HepG2 (cell line): ENCODE results near the gene ZC3H18. TPM values are rescaled to one million over a fixed set of nuclear protein-coding genes. Genes with fewer than 3 reads are reported as not detected.

Source experiments
- CREM ChIP-seq, 2 experiments: sonication (generic) in 1 of 2; formaldehyde crosslinking in 1 of 2; IDR thresholded peaks; 2 replicates each; pipeline versions ENCODE4 v1.4.0 to v1.6.1; 2016 to 2020; ENCODE audit warnings: antibody characterized with exemption in 1 of 2, mild to moderate bottlenecking in 1 of 2, missing genetic modification reagents in 1 of 2
- NONO ChIP-seq, 2 experiments: fragments of 450-650 bp in 1 of 2; sonication (generic) in 1 of 2; formaldehyde crosslinking in 1 of 2; IDR thresholded peaks in 1 of 2; conservative IDR thresholded peaks in 1 of 2; 2 replicates each; pipeline versions ENCODE4 v1.6.1 to v1.8.0; 2017 to 2022; ENCODE audit warnings: mild to moderate bottlenecking in 1 of 2, missing genetic modification reagents in 1 of 2, moderate library complexity in 1 of 2
- RELA ChIP-seq: sonication (generic); formaldehyde crosslinking; IDR thresholded peaks from 2 replicates; pipeline ENCODE4 v1.4.0; 2020; ENCODE audit warnings: missing genetic modification reagents
- SMAD1 ChIP-seq: sonication (generic); formaldehyde crosslinking; IDR thresholded peaks from 2 replicates; pipeline ENCODE4 v1.4.0; 2020; ENCODE audit warnings: missing genetic modification reagents, low read depth, mild to moderate bottlenecking, borderline replicate concordance
- SMAD9 ChIP-seq: sonication (generic); formaldehyde crosslinking; IDR thresholded peaks from 2 replicates; pipeline ENCODE4 v1.5.1; 2020; ENCODE audit warnings: mild to moderate bottlenecking, missing genetic modification reagents
- SP5 ChIP-seq: IDR thresholded peaks from 2 replicates; pipeline ENCODE4 v1.6.1; 2016; ENCODE audit warnings: low read depth, borderline replicate concordance
- TEAD3 ChIP-seq: optimal IDR thresholded peaks from 2 replicates; pipeline ENCODE3; 2016; ENCODE audit warnings: borderline replicate concordance
- ZFY ChIP-seq: sonication (generic); formaldehyde crosslinking; IDR thresholded peaks from 2 replicates; pipeline ENCODE4 v1.4.0; 2020; ENCODE audit warnings: missing genetic modification reagents
- ZFYVE20 ChIP-seq: sonication (generic); formaldehyde crosslinking; IDR thresholded peaks from 2 replicates; pipeline ENCODE4 v1.8.0; 2023; ENCODE audit warnings: low read depth, mild to moderate bottlenecking, moderate library complexity, missing genetic modification reagents, borderline replicate concordance
- ZNF180 ChIP-seq: sonication (generic); formaldehyde crosslinking; IDR thresholded peaks from 2 replicates; pipeline ENCODE4 v1.4.0; 2020; ENCODE audit warnings: low read depth, missing genetic modification reagents, borderline replicate concordance
- ZNF205 ChIP-seq: IDR thresholded peaks from 2 replicates; pipeline ENCODE4 v1.6.1; 2018; ENCODE audit warnings: missing biosample characterization, missing genetic modification reagents
- ZNF484 ChIP-seq: sonication (generic); formaldehyde crosslinking; IDR thresholded peaks from 2 replicates; pipeline ENCODE4 v1.5.1; 2020; ENCODE audit warnings: mild to moderate bottlenecking, low read depth, missing genetic modification reagents, borderline replicate concordance
- ZNF552 ChIP-seq: sonication (generic); formaldehyde crosslinking; IDR thresholded peaks from 2 replicates; pipeline ENCODE4 v1.9.0; 2022; ENCODE audit warnings: missing genetic modification reagents, mild to moderate bottlenecking, borderline replicate concordance
- polyA plus RNA-seq, 8 experiments: library from polyadenylated mRNA; depleted of rRNA in 3 of 8; stranded (reverse) in 7 of 8; unstranded in 1 of 8; fragments of >200 nt; fragmentation: Illumina TruSeq in 4 of 8; extraction: Trizol in 4 of 8; gene quantifications; 2 replicates each; pipeline versions ENCODE4 v1.2.1 to v1.2.3, GENCODE V29; 2011 to 2016; ENCODE audit warnings: low read depth in 4 of 8, missing spikeins in 1 of 8, mixed read lengths in 1 of 8; ENCODE audit not compliant: insufficient read depth in 1 of 8
- total RNA-seq, 5 experiments: library from RNA; depleted of rRNA; stranded (reverse); fragments of >200 nt; fragmentation: Illumina TruSeq; extraction: Trizol; gene quantifications; 2 replicates each; pipeline ENCODE4 v1.2.3, GENCODE V29; 2016; ENCODE audit warnings: low read depth in 1 of 5
- TF ChIP-seq, protein P1 (sequence below): sonication (generic); formaldehyde crosslinking; IDR thresholded peaks from 2 replicates; pipeline ENCODE4 v1.4.0; 2020; ENCODE audit warnings: missing genetic modification reagents, mild to moderate bottlenecking, borderline replicate concordance
- TF ChIP-seq, protein P2 (sequence below): sonication (generic); formaldehyde crosslinking; IDR thresholded peaks from 2 replicates; pipeline ENCODE4 v1.4.0; 2020; ENCODE audit warnings: missing genetic modification reagents
- TF ChIP-seq, protein P3 (sequence below): sonication (generic); formaldehyde crosslinking; IDR thresholded peaks from 2 replicates; pipeline ENCODE4 v1.4.0; 2020; ENCODE audit warnings: missing genetic modification reagents
- TF ChIP-seq, protein P4 (sequence below): sonication (generic); formaldehyde crosslinking; IDR thresholded peaks from 2 replicates; pipeline ENCODE4 v1.4.0; 2020; ENCODE audit warnings: missing genetic modification reagents, low read depth, mild to moderate bottlenecking, borderline replicate concordance

The ZC3H18 gene
- total and polyA plus RNA-seq, 2 of the 13 experiments (the other 11 are each of a cell fraction or from before 2014, with no cell fraction given) = 11.2 to 27.4 TPM

DNA sequence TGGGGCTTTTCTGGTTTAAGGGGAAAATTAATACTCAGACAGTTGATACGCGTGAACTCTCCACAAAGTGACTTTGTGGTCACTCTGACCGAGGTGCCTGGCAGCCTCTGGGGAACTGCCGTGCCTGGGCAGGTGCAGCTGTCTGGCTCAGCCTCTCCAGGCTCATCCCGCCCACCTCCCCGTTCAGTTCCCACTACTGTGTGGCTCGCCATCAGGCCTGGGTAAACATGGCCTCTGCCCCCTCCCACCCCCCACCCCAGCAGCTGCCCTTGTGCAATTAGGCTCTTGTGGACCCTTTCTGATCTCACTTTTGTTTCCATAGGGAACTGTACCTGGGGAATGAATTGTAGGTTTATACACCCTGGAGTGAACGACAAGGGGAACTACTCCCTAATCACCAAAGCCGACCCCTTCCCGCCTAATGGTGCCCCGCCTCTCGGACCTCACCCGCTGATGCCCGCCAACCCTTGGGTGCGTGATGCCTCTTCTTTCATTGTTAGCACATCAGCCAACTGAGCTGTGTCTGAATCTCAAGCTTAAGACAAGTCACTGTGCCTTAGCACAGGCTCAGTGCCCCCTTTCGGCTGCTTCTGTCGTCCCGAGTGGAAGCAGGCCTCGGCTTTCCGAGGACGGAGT, 27.8 kb downstream of the ZC3H18 start (continued):
- TF ChIP-seq, protein P1, sequence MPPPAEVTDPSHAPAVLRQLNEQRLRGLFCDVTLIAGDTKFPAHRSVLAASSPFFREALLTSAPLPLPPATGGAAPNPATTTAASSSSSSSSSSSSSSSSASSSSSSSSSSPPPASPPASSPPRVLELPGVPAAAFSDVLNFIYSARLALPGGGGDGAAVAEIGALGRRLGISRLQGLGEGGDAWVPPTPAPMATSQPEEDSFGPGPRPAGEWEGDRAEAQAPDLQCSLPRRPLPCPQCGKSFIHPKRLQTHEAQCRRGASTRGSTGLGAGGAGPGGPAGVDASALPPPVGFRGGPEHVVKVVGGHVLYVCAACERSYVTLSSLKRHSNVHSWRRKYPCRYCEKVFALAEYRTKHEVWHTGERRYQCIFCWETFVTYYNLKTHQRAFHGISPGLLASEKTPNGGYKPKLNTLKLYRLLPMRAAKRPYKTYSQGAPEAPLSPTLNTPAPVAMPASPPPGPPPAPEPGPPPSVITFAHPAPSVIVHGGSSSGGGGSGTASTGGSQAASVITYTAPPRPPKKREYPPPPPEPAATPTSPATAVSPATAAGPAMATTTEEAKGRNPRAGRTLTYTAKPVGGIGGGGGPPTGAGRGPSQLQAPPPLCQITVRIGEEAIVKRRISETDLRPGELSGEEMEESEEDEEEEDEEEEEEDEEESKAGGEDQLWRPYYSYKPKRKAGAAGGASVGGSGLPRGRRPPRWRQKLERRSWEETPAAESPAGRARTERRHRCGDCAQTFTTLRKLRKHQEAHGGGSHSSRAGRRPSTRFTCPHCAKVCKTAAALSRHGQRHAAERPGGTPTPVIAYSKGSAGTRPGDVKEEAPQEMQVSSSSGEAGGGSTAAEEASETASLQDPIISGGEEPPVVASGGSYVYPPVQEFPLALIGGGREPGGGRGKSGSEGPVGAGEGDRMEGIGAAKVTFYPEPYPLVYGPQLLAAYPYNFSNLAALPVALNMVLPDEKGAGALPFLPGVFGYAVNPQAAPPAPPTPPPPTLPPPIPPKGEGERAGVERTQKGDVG (CRISPR knock-in tag) = peak; percentile 90; the same call in 1 of the 2 replicates
- TF ChIP-seq, protein P2, sequence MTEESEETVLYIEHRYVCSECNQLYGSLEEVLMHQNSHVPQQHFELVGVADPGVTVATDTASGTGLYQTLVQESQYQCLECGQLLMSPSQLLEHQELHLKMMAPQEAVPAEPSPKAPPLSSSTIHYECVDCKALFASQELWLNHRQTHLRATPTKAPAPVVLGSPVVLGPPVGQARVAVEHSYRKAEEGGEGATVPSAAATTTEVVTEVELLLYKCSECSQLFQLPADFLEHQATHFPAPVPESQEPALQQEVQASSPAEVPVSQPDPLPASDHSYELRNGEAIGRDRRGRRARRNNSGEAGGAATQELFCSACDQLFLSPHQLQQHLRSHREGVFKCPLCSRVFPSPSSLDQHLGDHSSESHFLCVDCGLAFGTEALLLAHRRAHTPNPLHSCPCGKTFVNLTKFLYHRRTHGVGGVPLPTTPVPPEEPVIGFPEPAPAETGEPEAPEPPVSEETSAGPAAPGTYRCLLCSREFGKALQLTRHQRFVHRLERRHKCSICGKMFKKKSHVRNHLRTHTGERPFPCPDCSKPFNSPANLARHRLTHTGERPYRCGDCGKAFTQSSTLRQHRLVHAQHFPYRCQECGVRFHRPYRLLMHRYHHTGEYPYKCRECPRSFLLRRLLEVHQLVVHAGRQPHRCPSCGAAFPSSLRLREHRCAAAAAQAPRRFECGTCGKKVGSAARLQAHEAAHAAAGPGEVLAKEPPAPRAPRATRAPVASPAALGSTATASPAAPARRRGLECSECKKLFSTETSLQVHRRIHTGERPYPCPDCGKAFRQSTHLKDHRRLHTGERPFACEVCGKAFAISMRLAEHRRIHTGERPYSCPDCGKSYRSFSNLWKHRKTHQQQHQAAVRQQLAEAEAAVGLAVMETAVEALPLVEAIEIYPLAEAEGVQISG (CRISPR knock-in tag) = peak; percentile 71
- TF ChIP-seq NONO (IDR thresholded peaks at IDR 0.05) (no peak), NONO (CRISPR knock-in tag; conservative IDR thresholded peaks at IDR 0.05) (no peak), SP5 (CRISPR knock-in tag) (peak; percentile 65; the same call in 1 of the 2 replicates), TEAD3 (CRISPR knock-in tag) (peak; percentile 24), ZFYVE20 (no peak), ZNF552 (CRISPR knock-in tag) (no peak), ZFY (CRISPR knock-in tag) (peak; percentile 64), ZNF205 (CRISPR knock-in tag) (peak; percentile 40; the same call in 1 of the 2 replicates), SMAD1 (peak; percentile 61; the same call in 1 of the 2 replicates), CREM (IDR thresholded peaks at IDR 0.05) (peak; percentile 35; the same call in 1 of the 2 replicates), CREM (CRISPR knock-in tag; IDR thresholded peaks at IDR 0.05) (no peak), ZNF180 (CRISPR knock-in tag) (no peak), RELA (CRISPR knock-in tag) (no peak), SMAD9 (CRISPR knock-in tag) (no peak), ZNF484 (CRISPR knock-in tag) (no peak)
- TF ChIP-seq, protein P3, sequence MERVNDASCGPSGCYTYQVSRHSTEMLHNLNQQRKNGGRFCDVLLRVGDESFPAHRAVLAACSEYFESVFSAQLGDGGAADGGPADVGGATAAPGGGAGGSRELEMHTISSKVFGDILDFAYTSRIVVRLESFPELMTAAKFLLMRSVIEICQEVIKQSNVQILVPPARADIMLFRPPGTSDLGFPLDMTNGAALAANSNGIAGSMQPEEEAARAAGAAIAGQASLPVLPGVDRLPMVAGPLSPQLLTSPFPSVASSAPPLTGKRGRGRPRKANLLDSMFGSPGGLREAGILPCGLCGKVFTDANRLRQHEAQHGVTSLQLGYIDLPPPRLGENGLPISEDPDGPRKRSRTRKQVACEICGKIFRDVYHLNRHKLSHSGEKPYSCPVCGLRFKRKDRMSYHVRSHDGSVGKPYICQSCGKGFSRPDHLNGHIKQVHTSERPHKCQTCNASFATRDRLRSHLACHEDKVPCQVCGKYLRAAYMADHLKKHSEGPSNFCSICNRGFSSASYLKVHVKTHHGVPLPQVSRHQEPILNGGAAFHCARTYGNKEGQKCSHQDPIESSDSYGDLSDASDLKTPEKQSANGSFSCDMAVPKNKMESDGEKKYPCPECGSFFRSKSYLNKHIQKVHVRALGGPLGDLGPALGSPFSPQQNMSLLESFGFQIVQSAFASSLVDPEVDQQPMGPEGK (CRISPR knock-in tag) = peak; percentile 92
- TF ChIP-seq, protein P4, sequence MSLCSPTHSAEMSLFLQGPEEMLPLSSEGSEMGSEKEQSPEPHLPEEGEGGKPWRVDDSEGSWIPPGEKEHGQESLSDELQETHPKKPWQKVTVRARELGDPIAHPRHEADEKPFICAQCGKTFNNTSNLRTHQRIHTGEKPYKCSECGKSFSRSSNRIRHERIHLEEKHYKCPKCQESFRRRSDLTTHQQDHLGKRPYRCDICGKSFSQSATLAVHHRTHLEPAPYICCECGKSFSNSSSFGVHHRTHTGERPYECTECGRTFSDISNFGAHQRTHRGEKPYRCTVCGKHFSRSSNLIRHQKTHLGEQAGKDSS (CRISPR knock-in tag) = peak; percentile 80; the same call in 1 of the 2 replicates
